Measurements from ENCODE around the gene PPP1R3E.

Gene PPP1R3E

DNA sequence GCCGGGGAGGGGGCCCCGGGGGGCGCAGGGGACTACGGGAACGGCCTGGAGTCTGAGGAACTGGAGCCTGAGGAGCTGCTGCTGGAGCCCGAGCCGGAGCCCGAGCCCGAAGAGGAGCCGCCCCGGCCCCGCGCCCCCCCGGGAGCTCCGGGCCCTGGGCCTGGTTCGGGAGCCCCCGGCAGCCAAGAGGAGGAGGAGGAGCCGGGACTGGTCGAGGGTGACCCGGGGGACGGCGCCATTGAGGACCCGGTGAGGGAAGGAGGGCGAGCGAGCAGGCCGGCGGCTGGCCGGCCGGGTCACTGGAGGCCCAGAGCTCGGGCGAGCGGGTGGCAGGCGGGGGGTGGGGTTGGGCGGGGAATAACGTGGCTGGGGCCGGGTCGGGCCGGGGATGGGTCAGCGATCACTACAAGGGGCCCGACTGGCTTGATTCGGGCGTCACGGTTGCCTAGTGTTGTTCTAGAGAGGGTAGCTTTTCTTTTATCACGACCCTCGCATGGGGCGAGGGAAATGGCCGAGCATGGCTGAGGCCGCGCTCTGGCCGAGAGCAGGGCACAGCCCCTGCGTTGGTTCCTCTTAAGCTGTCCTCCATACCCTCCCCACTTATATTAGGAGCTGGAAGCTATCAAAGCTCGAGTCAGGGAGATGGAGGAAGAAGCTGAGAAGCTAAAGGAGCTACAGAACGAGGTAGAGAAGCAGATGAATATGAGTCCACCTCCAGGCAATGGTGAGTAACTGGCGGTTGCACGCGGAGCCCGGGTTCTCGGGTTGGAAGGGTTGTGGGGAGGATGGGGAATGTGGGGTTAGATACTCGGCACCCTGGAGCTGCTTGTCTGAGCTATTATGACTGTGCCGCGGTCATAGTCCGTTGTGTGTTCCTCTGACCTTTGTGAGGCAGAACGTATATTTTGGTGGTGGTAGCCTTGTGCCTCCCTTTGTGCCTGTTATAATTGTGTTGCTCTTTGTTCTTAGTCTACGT, 19.2 kb upstream of the PPP1R3E start:
- TF ChIP-seq, protein P1, sequence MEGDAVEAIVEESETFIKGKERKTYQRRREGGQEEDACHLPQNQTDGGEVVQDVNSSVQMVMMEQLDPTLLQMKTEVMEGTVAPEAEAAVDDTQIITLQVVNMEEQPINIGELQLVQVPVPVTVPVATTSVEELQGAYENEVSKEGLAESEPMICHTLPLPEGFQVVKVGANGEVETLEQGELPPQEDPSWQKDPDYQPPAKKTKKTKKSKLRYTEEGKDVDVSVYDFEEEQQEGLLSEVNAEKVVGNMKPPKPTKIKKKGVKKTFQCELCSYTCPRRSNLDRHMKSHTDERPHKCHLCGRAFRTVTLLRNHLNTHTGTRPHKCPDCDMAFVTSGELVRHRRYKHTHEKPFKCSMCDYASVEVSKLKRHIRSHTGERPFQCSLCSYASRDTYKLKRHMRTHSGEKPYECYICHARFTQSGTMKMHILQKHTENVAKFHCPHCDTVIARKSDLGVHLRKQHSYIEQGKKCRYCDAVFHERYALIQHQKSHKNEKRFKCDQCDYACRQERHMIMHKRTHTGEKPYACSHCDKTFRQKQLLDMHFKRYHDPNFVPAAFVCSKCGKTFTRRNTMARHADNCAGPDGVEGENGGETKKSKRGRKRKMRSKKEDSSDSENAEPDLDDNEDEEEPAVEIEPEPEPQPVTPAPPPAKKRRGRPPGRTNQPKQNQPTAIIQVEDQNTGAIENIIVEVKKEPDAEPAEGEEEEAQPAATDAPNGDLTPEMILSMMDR (IDR thresholded peaks at IDR 0.05; ENCODE audit: extremely low read depth, missing control alignments) = no peak

DNA sequence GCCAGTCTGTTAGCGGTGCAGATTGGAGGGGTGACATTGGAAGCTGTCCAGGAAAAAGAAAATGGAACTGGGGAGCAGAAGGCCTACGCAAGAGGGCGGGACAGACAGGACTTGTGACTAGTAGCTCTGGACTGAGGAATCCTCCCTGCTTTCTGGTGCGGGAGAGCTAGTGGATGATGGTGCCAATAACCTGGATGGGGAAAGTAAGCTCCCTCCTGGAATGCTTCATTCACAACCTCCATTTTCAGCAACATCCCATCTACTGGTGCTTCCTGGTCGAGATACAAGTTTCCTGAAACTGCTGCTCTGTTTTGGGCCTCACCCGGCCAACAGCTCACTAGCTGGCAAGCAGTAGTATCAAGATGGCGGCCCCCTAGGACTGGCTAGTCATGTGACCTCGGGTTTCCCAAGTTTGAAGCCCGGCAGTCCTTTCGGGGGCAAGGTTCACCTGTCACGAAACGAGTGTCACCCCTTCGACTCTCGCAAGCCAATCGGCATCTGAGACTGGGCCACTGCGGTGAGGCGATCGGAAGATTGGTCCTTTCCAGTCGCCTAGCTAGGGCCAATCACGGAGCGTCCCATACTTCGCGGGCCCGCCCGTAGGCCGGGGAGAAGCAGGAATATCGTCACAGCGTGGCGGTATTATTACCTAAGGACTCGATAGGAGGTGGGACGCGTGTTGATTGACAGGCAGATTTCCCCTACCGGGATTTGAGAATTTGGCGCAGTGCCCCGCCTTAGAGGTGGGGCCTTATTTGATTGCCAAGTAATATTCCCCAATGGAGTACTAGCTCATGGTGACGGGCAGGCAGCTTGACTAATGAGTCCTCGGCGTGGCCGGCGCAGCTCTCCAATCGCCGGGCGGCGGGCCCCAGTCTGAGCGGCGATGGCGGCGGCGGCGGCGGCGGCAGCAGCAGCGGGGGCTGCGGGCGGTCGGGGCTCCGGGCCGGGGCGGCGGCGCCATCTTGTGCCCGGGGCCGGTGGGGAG, 18.2 kb upstream of the PPP1R3E start, which contains the start of gene PABPN1:
Gene PABPN1, plus strand, starts transcription at position 874 of the 988 bp plus-strand sequence. Its CDS starts 13 bp downstream, at position 887.
- TF ChIP-seq, protein P1 (IDR thresholded peaks at IDR 0.05; ENCODE audit: extremely low read depth, missing control alignments) = no peak
- peak; percentile 98 for DNase-seq (ENCODE audit: low spot score)

More for the DNA sequence above, 19.2 kb upstream of the PPP1R3E start:
- DNase-seq (ENCODE audit: low spot score) = no peak

DNA sequence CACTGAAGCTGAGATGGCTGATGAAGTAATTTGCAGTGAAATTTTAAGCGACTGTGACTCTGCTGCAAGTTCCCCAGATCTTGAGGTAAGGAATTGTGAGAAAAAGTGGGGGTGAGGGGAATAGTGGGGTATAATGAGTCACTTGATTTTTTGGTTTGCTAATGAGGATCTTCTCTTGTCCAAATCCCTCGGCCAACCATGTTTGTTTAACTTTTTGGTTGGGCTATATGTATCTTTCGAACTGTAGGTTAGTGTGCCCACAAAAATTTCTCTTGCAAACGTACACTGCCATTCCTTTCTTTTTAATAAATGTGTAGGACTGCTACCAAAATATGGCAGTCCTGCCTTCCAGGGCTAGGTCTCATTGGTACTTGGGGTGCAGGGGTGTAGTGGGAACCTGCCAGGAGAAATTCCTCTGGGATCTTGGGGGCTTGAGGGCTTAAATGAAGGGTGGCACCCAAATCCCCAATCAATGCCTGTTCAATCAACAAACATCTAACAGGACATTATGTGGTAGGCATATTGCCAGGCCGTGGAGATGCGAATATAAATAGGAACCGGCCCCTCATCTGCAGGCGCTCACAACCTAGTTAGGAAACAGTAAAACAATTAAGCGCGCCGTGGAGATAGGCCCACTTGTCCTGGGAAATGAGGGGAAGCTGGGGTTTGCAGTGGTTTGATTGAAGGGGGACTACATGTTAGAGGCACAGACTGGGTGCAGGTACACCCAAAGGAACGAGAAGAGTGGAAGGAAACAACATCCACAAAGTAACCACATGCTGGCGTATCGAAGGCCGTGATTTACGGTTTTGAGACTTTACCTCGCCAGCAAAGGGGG, 17.3 kb upstream of the PPP1R3E start:
- TF ChIP-seq, protein P1 (IDR thresholded peaks at IDR 0.05; ENCODE audit: extremely low read depth, missing control alignments) = no peak
- DNase-seq (ENCODE audit: low spot score) = no peak

DNA sequence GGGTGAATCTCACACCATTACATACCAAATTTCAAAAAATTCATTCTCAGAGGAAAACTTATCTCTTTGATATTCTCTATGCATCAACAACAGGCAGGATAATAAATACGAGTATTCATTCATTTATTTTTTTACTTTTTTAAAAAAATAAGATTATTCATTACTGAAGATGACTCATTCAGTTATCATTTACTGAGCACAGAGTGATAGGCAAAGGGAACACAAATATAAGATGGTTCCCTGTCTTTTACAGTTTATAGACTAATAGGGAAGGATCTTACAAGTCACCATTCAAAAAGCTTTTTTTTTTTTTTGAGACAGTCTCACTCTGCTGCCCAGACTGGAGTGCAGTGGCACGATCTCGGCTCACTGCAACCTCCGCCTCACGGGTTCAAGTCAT, 13.6 kb upstream of the PPP1R3E start:
- TF ChIP-seq, protein P1 (IDR thresholded peaks at IDR 0.05; ENCODE audit: extremely low read depth, missing control alignments) = no peak
- DNase-seq (ENCODE audit: low spot score) = no peak

DNA sequence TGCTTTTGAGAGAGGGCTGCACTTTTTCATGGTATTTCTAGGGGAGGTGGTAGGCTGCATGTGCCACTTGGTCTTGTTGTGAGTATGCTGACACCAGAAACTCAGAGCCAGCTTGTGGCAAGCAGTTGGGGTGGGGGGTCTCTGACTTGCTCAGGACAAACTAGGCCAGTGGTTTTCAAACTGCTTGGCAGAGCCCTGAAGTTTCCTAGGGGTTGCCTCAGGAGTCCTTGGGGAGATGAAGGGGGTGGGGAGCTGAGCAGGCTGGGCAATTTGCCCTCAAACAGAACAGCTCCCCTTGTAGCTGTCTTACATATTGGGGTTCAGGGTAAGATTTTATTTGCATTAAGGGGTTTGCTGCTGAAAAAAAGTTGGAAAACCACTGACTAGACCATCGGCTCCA, 7.9 kb upstream of the PPP1R3E start:
- DNase-seq (ENCODE audit: low spot score) = no peak
- TF ChIP-seq, protein P1 (IDR thresholded peaks at IDR 0.05; ENCODE audit: extremely low read depth, missing control alignments) = no peak

DNA sequence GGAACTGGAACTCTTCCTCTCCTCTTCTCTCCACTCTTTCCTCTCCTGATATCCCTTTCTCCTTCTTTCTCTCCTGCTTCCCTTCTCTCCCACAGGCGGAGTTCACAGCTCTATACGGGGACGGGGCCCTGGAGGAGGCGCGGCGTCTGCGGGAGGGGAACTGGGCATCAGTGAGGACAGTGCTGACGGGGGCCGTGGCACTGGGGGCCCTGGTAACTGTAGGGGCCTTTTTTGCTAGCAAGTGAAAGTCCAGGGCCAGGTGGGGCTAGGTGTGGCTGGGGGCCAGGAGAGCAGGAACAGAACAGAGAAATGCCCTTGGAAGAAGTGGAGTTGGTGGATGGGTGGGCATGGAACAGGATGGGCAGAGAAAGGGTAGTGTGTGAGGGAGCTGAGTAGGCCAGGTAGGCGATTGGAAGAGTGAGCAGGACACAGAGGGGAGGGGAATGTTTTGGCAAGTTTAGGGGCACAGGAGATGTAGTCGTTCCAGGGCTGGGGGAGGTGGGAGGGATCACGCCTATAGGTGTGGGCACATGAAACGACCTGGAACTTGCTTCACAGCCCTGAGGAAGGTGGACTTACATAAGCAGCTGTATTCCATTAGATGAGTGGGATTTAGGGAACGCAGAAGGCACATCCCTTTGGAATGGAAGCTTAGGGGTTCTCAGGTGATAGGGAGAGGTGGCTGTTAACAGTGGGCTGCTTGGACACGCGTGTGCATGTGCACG, 6.2 kb upstream of the PPP1R3E start:
- no peak for DNase-seq (ENCODE audit: low spot score)

More for the DNA sequence above, 6.2 kb upstream of the PPP1R3E start:
- TF ChIP-seq, protein P1 (IDR thresholded peaks at IDR 0.05; ENCODE audit: extremely low read depth, missing control alignments) = no peak
